OCI-LY3 (cell line): ENCODE data around the gene STK32B.

Source experiments
- H2AFZ ChIP-seq: fragments of 200-600, 300-600 bp; shearing (Covaris generic); 2 replicates; pipeline ENCODE4 v1.6.0; 2014; ENCODE audit warnings: antibody characterized with exemption, low read depth, low read length
- H3K27ac ChIP-seq: fragments of 200-600, 300-600 bp; sonication (generic); 2 replicates; pipeline ENCODE4 v1.5.1; 2014; ENCODE audit warnings: mild to moderate bottlenecking, low read length, moderate library complexity, mixed read lengths
- H3K27me3 ChIP-seq: fragments of 200-600, 300-600 bp; sonication (generic); 2 replicates; pipeline ENCODE4 v1.6.1; 2014; ENCODE audit warnings: low read depth, low read length, mixed read lengths
- H3K36me3 ChIP-seq: fragments of 200-600, 300-600 bp; sonication (generic); replicated peaks from 2 replicates; pipeline ENCODE3; 2014; ENCODE audit warnings: low read depth, low read length, mixed read lengths
- H3K4me1 ChIP-seq: fragments of 300-600, 200-600 bp; sonication (generic); 2 replicates; pipeline ENCODE4 v1.6.1; 2014; ENCODE audit warnings: low read length, mixed read lengths
- H3K4me2 ChIP-seq: fragments of 200-600, 300-600 bp; sonication (generic); 2 replicates; pipeline ENCODE4 v1.6.1; 2014; ENCODE audit warnings: low read length, mixed read lengths
- H3K4me3 ChIP-seq: fragments of 300-600, 200-600 bp; sonication (generic); 2 replicates; pipeline ENCODE4 v1.5.1; 2014; ENCODE audit warnings: antibody characterized with exemption, mild to moderate bottlenecking, low read length, moderate library complexity
- H3K79me2 ChIP-seq: fragments of 300-600, 200-600 bp; shearing (Covaris generic); 2 replicates; pipeline ENCODE4 v1.6.1; 2014; ENCODE audit warnings: mild to moderate bottlenecking, low read length, mixed read lengths
- H3K9ac ChIP-seq: fragments of 300-600, 200-600 bp; shearing (Covaris generic); 2 replicates; pipeline ENCODE4 v1.6.0; 2014; ENCODE audit warnings: mild to moderate bottlenecking, low read length, moderate library complexity
- H3K9me3 ChIP-seq: fragments of 200-600, 300-600 bp; shearing (Covaris generic); 2 replicates; pipeline ENCODE4 v1.6.1; 2014; ENCODE audit warnings: low read length, mixed read lengths; ENCODE audit not compliant: insufficient read depth
- H4K20me1 ChIP-seq: fragments of 200-600, 300-600 bp; sonication (generic); 2 replicates; pipeline ENCODE4 v1.6.1; 2016; ENCODE audit warnings: low read length, mixed read lengths; ENCODE audit not compliant: insufficient read depth
- EZH2phosphoT487 ChIP-seq: fragments of 200-600 bp; shearing (Covaris generic); IDR thresholded peaks from 2 replicates; pipeline ENCODE4 v1.6.1; 2018; ENCODE audit warnings: antibody characterized with exemption, mixed run types, low read depth
- TF ChIP-seq, protein P1 (sequence below): fragments of 200-600, 300-600 bp; sonication (generic); IDR thresholded peaks from 2 replicates; pipeline ENCODE4 v1.5.1; 2014; ENCODE audit warnings: antibody characterized with exemption, low read length, low read depth

Gene STK32B

DNA sequence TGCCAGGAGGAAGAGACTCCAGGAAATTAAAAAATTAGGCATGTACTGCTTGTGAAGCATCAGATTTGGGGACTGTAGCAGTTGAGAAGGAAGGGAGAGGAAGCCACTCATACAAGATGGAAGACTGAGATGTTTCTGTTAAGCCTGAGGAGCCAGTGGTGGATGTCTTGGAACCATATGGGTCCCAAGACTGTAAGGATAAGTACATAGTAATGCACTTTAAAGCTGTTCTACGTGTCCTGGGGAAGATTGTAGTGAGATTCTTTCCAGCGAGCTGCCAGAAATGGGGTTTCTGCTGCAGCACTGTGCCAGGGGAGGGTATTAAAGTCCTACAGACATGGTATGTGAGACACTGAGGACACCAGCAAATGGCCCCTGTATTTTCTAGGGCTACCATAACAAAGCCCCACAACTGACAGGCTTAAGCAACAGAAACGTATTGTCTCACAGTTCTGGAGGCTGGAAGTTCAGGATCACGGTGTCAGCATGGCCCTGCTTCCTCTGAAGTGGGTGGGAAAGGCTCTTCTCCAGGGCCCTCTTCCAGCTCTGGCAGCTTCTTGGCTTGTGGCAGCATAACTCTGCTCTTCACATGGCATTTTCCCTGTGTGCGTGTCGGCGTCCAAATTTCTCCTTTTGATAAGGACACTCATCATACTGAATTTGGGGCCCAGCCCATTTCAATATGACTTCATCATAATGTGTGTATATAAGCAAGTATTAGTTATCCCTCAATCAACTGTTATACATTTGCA is 352.6 kb downstream of the STK32B start:
- H3K4me1 ChIP-seq: no peaks in the 10 kb centered on the region
- H3K27me3 ChIP-seq: no peaks in the 10 kb centered on the region
- TF ChIP-seq, protein P1, sequence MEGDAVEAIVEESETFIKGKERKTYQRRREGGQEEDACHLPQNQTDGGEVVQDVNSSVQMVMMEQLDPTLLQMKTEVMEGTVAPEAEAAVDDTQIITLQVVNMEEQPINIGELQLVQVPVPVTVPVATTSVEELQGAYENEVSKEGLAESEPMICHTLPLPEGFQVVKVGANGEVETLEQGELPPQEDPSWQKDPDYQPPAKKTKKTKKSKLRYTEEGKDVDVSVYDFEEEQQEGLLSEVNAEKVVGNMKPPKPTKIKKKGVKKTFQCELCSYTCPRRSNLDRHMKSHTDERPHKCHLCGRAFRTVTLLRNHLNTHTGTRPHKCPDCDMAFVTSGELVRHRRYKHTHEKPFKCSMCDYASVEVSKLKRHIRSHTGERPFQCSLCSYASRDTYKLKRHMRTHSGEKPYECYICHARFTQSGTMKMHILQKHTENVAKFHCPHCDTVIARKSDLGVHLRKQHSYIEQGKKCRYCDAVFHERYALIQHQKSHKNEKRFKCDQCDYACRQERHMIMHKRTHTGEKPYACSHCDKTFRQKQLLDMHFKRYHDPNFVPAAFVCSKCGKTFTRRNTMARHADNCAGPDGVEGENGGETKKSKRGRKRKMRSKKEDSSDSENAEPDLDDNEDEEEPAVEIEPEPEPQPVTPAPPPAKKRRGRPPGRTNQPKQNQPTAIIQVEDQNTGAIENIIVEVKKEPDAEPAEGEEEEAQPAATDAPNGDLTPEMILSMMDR: no peak
- no peak for TF ChIP-seq EZH2phosphoT487
- no peaks in the 10 kb centered on the region for H4K20me1 ChIP-seq
- H3K36me3 ChIP-seq: no peaks in the 10 kb centered on the region
- H2AFZ ChIP-seq: no peak overlapping the region
- H3K4me3 ChIP-seq: no peak overlapping the region
- H3K9me3 ChIP-seq: 0 out of 2 replicates have a peak, but pooled peaks cover 4% of the 10 kb centered on the region
- H3K79me2 ChIP-seq: no peaks in the 10 kb centered on the region
- no peak overlapping the region for H3K27ac ChIP-seq
- H3K9ac ChIP-seq: no peak overlapping the region
- no peak overlapping the region for H3K4me2 ChIP-seq

GRCh38 chr4:5409237-5409636 is 358.0 kb downstream of the STK32B start:
- no peak overlapping the region for H3K4me3 ChIP-seq
- H3K4me2 ChIP-seq: no peak overlapping the region
- 0 out of 2 replicates have a peak, but pooled peaks cover 4% of the 10 kb centered on the region for H3K9me3 ChIP-seq
- no peaks in the 10 kb centered on the region for H3K36me3 ChIP-seq
- 0 out of 2 replicates have a peak, but pooled peaks cover 4% of the 10 kb centered on the region for H3K27me3 ChIP-seq
- no peak overlapping the region for H2AFZ ChIP-seq
- no peak overlapping the region for H3K27ac ChIP-seq
- TF ChIP-seq, protein P1: no peak
- no peak for TF ChIP-seq EZH2phosphoT487
- H3K4me1 ChIP-seq: no peaks in the 10 kb centered on the region
- no peaks in the 10 kb centered on the region for H3K79me2 ChIP-seq
- no peaks in the 10 kb centered on the region for H4K20me1 ChIP-seq
- H3K9ac ChIP-seq: no peak overlapping the region

GRCh38 chr4:5409972-5410618 is 358.8 kb downstream of the STK32B start:
- H3K4me1 ChIP-seq: no peaks in the 10 kb centered on the region
- no peak for TF ChIP-seq EZH2phosphoT487
- TF ChIP-seq, protein P1: no peak
- no peak overlapping the region for H3K27ac ChIP-seq
- 0 out of 2 replicates have a peak, but pooled peaks cover 4% of the 10 kb centered on the region for H3K9me3 ChIP-seq
- no peaks in the 10 kb centered on the region for H3K79me2 ChIP-seq
- H3K4me3 ChIP-seq: no peak overlapping the region
- H3K9ac ChIP-seq: no peak overlapping the region
- H3K36me3 ChIP-seq: no peaks in the 10 kb centered on the region
- no peak overlapping the region for H2AFZ ChIP-seq
- H3K27me3 ChIP-seq: 0 out of 2 replicates have a peak, but pooled peaks cover 4% of the 10 kb centered on the region
- H3K4me2 ChIP-seq: no peak overlapping the region
- no peaks in the 10 kb centered on the region for H4K20me1 ChIP-seq

DNA sequence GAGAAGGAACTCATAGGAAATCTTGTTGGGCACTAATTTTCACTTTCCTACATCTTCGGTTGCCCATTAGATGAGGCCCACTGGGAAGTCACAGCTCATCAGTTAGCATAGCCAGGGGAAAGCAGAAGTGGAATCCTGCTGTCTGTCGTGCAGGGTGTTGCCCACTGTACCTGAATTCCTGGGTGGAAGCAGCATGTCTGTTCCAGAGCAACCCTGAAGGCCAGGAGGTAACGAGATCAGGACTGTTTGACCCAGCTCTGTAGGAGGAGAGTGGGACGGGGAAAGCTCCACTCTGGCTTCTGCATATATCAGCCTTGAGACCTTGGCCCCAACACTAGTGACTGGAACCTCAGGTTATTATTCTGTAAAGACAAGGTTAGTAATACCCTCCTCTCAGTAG is 361.0 kb downstream of the STK32B start:
- Histone ChIP-seq H3K9ac (no peak overlapping the region), H3K36me3 (no peaks in the 10 kb centered on the region), H3K4me3 (no peak overlapping the region), H3K79me2 (no peaks in the 10 kb centered on the region), H3K4me2 (no peak overlapping the region), H2AFZ (no peak overlapping the region), H3K9me3 (0 out of 2 replicates have a peak, but pooled peaks cover 4% of the 10 kb centered on the region), H4K20me1 (no peaks in the 10 kb centered on the region), H3K4me1 (no peaks in the 10 kb centered on the region), H3K27me3 (peaks cover 4% of the 10 kb centered on the region; the same call in 1 of the 2 replicates), H3K27ac (no peak overlapping the region)
- no peak for TF ChIP-seq EZH2phosphoT487
- TF ChIP-seq, protein P1: no peak
